SK-N-SH treated with all-trans-retinoic acid at 6 μM for 48 hours (cell line): ENCODE results near the gene PHF21B.

Experiments
- ATAC-seq: fragments of 200-7000 bp; cut with Tn5 transposase; 3 replicates; pipeline ENCODE4 v1.9.1; 2020; ENCODE audit warnings: mild to moderate bottlenecking, moderate library complexity
- ARNTL ChIP-seq: fragments of 450-650 bp; formaldehyde crosslinking; IDR thresholded peaks from 2 replicates; pipeline ENCODE4 v1.5.0; 2020; ENCODE audit warnings: low read depth, mild to moderate bottlenecking, moderate library complexity, borderline replicate concordance
- BACH2 ChIP-seq: fragments of 250-450 bp; sonication (Bioruptor Pico); IDR thresholded peaks from 2 replicates; pipeline ENCODE4 v1.9.0; 2021; ENCODE audit warnings: mild to moderate bottlenecking, borderline replicate concordance
- CREB5 ChIP-seq: fragments of 250-450 bp; sonication (Bioruptor Pico); IDR thresholded peaks from 2 replicates; pipeline ENCODE4 v1.5.1; 2020; ENCODE audit warnings: low read depth, mild to moderate bottlenecking, moderate library complexity
- CSDC2 ChIP-seq: fragments of 250-450 bp; sonication (Bioruptor Pico); IDR thresholded peaks from 2 replicates; pipeline ENCODE4 v1.5.0; 2020; ENCODE audit warnings: mild to moderate bottlenecking, moderate library complexity
- CSRNP3 ChIP-seq: fragments of 250-450 bp; sonication (Bioruptor Pico); IDR thresholded peaks from 2 replicates; pipeline ENCODE4 v1.5.1; 2021; ENCODE audit warnings: mild to moderate bottlenecking, moderate library complexity
- ESRRG ChIP-seq: fragments of 250-450 bp; sonication (Bioruptor Pico); IDR thresholded peaks from 2 replicates; pipeline ENCODE4 v1.6.1; 2021; ENCODE audit warnings: mild to moderate bottlenecking
- GLIS3 ChIP-seq: fragments of 250-450 bp; sonication (Bioruptor Pico); IDR thresholded peaks from 2 replicates; pipeline ENCODE4 v1.5.0; 2020; ENCODE audit warnings: mild to moderate bottlenecking, moderate library complexity
- ISL1 ChIP-seq: fragments of 250-450 bp; sonication (Bioruptor Pico); IDR thresholded peaks from 2 replicates; pipeline ENCODE4 v2.1.2; 2022; ENCODE audit warnings: mild to moderate bottlenecking, moderate library complexity
- OSR1 ChIP-seq: fragments of 250-450 bp; sonication (Bioruptor Pico); IDR thresholded peaks from 2 replicates; pipeline ENCODE4 v1.8.0; 2022; ENCODE audit warnings: moderate library complexity, mild to moderate bottlenecking, inconsistent platforms
- POU6F1 ChIP-seq: fragments of 250-450 bp; sonication (Bioruptor Pico); IDR thresholded peaks from 2 replicates; pipeline ENCODE4 v1.8.0; 2021; ENCODE audit warnings: low read depth, mild to moderate bottlenecking, moderate library complexity, borderline replicate concordance
- PPARA ChIP-seq: fragments of 250-450 bp; sonication (Bioruptor Pico); IDR thresholded peaks from 2 replicates; pipeline ENCODE4 v1.5.0; 2020; ENCODE audit warnings: mild to moderate bottlenecking, borderline replicate concordance
- RARB ChIP-seq: fragments of 250-450 bp; sonication (Bioruptor Pico); IDR thresholded peaks from 2 replicates; pipeline ENCODE4 v1.8.0; 2021; ENCODE audit warnings: mild to moderate bottlenecking, moderate library complexity
- SNAI2 ChIP-seq: fragments of 250-450 bp; sonication (Bioruptor Pico); IDR thresholded peaks from 2 replicates; pipeline ENCODE4 v1.5.0; 2020; ENCODE audit warnings: mild to moderate bottlenecking, moderate library complexity
- TOX ChIP-seq: fragments of 250-450 bp; sonication (Bioruptor Pico); IDR thresholded peaks from 2 replicates; pipeline ENCODE4 v1.8.0; 2021; ENCODE audit warnings: mild to moderate bottlenecking, moderate library complexity, borderline replicate concordance
- TSHZ2 ChIP-seq: fragments of 250-450 bp; sonication (Bioruptor Pico); IDR thresholded peaks from 2 replicates; pipeline ENCODE4 v1.5.0; 2020; ENCODE audit warnings: mild to moderate bottlenecking, moderate library complexity
- ZC3H10 ChIP-seq: fragments of 250-450 bp; sonication (Bioruptor Pico); IDR thresholded peaks from 2 replicates; pipeline ENCODE4 v1.5.1; 2021; ENCODE audit warnings: mild to moderate bottlenecking, moderate library complexity
- ZFP3 ChIP-seq: fragments of 250-450 bp; sonication (Bioruptor Pico); IDR thresholded peaks from 2 replicates; pipeline ENCODE4 v1.5.0; 2020; ENCODE audit warnings: mild to moderate bottlenecking, moderate library complexity
- ZFP30 ChIP-seq: fragments of 450-650 bp; formaldehyde crosslinking; IDR thresholded peaks from 2 replicates; pipeline ENCODE4 v1.5.0; 2022; ENCODE audit warnings: mild to moderate bottlenecking, moderate library complexity
- ZNF565 ChIP-seq: fragments of 450-650 bp; formaldehyde crosslinking; conservative IDR thresholded peaks from 2 replicates; pipeline ENCODE4 v1.5.0; 2020; ENCODE audit warnings: low read depth, mild to moderate bottlenecking, moderate library complexity
- ZNF70 ChIP-seq: fragments of 450-650 bp; formaldehyde crosslinking; IDR thresholded peaks from 2 replicates; pipeline ENCODE4 v1.5.0; 2020; ENCODE audit warnings: mild to moderate bottlenecking, moderate library complexity

PHF21B gene

GRCh38 chr22:45023431-45023830, 13.6 kb upstream of the PHF21B start:
- ATAC-seq: no peak
- TF ChIP-seq PPARA (CRISPR knock-in tag) (no peak), GLIS3 (no peak), ZNF565 (no peak), BACH2 (CRISPR knock-in tag) (no peak), POU6F1 (CRISPR knock-in tag) (no peak), TSHZ2 (CRISPR knock-in tag) (no peak), CREB5 (no peak), TOX (CRISPR knock-in tag) (no peak), ESRRG (no peak), ZFP30 (CRISPR knock-in tag) (no peak), ISL1 (CRISPR knock-in tag) (no peak), CSRNP3 (CRISPR knock-in tag) (no peak), ZNF70 (no peak), SNAI2 (CRISPR knock-in tag) (no peak), ZC3H10 (CRISPR knock-in tag) (no peak)

- ATAC-seq: no peak
- TF ChIP-seq ZFP3 (CRISPR knock-in tag) (no peak), TSHZ2 (CRISPR knock-in tag) (no peak), SNAI2 (CRISPR knock-in tag) (no peak), ESRRG (no peak), RARB (CRISPR knock-in tag) (no peak)
Measured at GRCh38 chr22:45019861-45020655, 10.3 kb upstream of the PHF21B start.

- ATAC-seq: no peak; the same call in 2 of the 3 replicates
Measured at GRCh38 chr22:45014654-45015053, 4.8 kb upstream of the PHF21B start.

More at GRCh38 chr22:45014654-45015053, 4.8 kb upstream of the PHF21B start:
- TF ChIP-seq TSHZ2 (CRISPR knock-in tag) (no peak), ZC3H10 (CRISPR knock-in tag) (no peak), ARNTL (CRISPR knock-in tag) (no peak), CSDC2 (no peak), POU6F1 (CRISPR knock-in tag) (no peak), TOX (CRISPR knock-in tag) (no peak), GLIS3 (no peak), OSR1 (CRISPR knock-in tag) (no peak), BACH2 (CRISPR knock-in tag) (no peak), ZFP3 (CRISPR knock-in tag) (no peak)
